HepG2 (cell line): ENCODE data around the gene USP30. TPM values are rescaled to one million over a fixed set of nuclear protein-coding genes. Genes with fewer than 3 reads are reported as not detected.

Source experiments
- ARID2 ChIP-seq: sonication (generic); formaldehyde crosslinking; IDR thresholded peaks from 2 replicates; pipeline ENCODE4 v1.8.1; 2022; ENCODE audit warnings: mild to moderate bottlenecking, missing genetic modification reagents, borderline replicate concordance
- DPF2 ChIP-seq: sonication (generic); formaldehyde crosslinking; IDR thresholded peaks from 2 replicates; pipeline ENCODE4 v1.4.0; 2020; ENCODE audit warnings: mild to moderate bottlenecking, low read depth, missing genetic modification reagents, borderline replicate concordance
- EEA1 ChIP-seq: sonication (generic); formaldehyde crosslinking; IDR thresholded peaks from 2 replicates; pipeline ENCODE4 v1.5.1; 2020; ENCODE audit warnings: mild to moderate bottlenecking, missing genetic modification reagents, borderline replicate concordance
- KLF9 ChIP-seq: IDR thresholded peaks from 2 replicates; pipeline ENCODE4 v1.6.1; 2016; ENCODE audit warnings: low read depth
- MTF2 ChIP-seq: sonication (generic); formaldehyde crosslinking; IDR thresholded peaks from 2 replicates; pipeline ENCODE4 v1.5.0; 2020; ENCODE audit warnings: missing genetic modification reagents, borderline replicate concordance
- NFE2L1 ChIP-seq: sonication (generic); formaldehyde crosslinking; IDR thresholded peaks from 2 replicates; pipeline ENCODE4 v1.4.0; 2020; ENCODE audit warnings: missing genetic modification reagents, mild to moderate bottlenecking, borderline replicate concordance
- POLR2AphosphoS5 ChIP-seq: IDR thresholded peaks from 2 replicates; pipeline ENCODE4 v1.6.1; 2012; ENCODE audit warnings: low read depth, low read length
- ZNF136 ChIP-seq: sonication (generic); formaldehyde crosslinking; IDR thresholded peaks from 2 replicates; pipeline ENCODE4 v1.8.1; 2022; ENCODE audit warnings: low read depth, mild to moderate bottlenecking, moderate library complexity, missing genetic modification reagents
- ZNF557 ChIP-seq: sonication (generic); formaldehyde crosslinking; IDR thresholded peaks from 2 replicates; pipeline ENCODE4 v1.4.0; 2020; ENCODE audit warnings: missing genetic modification reagents
- polyA plus RNA-seq, 8 experiments: library from polyadenylated mRNA; depleted of rRNA in 3 of 8; stranded (reverse) in 7 of 8; unstranded in 1 of 8; fragments of >200 nt; fragmentation: Illumina TruSeq in 4 of 8; extraction: Trizol in 4 of 8; gene quantifications; 2 replicates each; pipeline versions ENCODE4 v1.2.1 to v1.2.3, GENCODE V29; 2011 to 2016; ENCODE audit warnings: low read depth in 4 of 8, missing spikeins in 1 of 8, mixed read lengths in 1 of 8; ENCODE audit not compliant: insufficient read depth in 1 of 8
- total RNA-seq, 5 experiments: library from RNA; depleted of rRNA; stranded (reverse); fragments of >200 nt; fragmentation: Illumina TruSeq; extraction: Trizol; gene quantifications; 2 replicates each; pipeline ENCODE4 v1.2.3, GENCODE V29; 2016; ENCODE audit warnings: low read depth in 1 of 5
- TF ChIP-seq, protein P1 (sequence below): sonication (generic); formaldehyde crosslinking; IDR thresholded peaks from 2 replicates; pipeline ENCODE4 v1.4.0; 2020; ENCODE audit warnings: missing genetic modification reagents, mild to moderate bottlenecking, borderline replicate concordance
- TF ChIP-seq, protein P2 (sequence below): sonication (generic); formaldehyde crosslinking; IDR thresholded peaks from 2 replicates; pipeline ENCODE4; 2020; ENCODE audit warnings: missing genetic modification reagents, mild to moderate bottlenecking, borderline replicate concordance
- TF ChIP-seq, protein P3 (sequence below): sonication (generic); formaldehyde crosslinking; IDR thresholded peaks from 2 replicates; pipeline ENCODE4 v1.8.0; 2022; ENCODE audit warnings: missing genetic modification reagents, low read depth, mild to moderate bottlenecking, borderline replicate concordance
- TF ChIP-seq, protein P4 (sequence below): IDR thresholded peaks from 2 replicates; pipeline ENCODE4 v1.6.1; 2016; ENCODE audit warnings: low read depth, missing genetic modification reagents, missing compliant biosample characterization
- TF ChIP-seq, protein P5 (sequence below): sonication (generic); formaldehyde crosslinking; IDR thresholded peaks from 2 replicates; pipeline ENCODE4 v1.4.0; 2020; ENCODE audit warnings: mild to moderate bottlenecking, missing genetic modification reagents

USP30 gene
- total and polyA plus RNA-seq, 2 of the 13 experiments (the other 11 are each of a cell fraction or from before 2014, with no cell fraction given): 11.2 to 20.8 TPM

DNA sequence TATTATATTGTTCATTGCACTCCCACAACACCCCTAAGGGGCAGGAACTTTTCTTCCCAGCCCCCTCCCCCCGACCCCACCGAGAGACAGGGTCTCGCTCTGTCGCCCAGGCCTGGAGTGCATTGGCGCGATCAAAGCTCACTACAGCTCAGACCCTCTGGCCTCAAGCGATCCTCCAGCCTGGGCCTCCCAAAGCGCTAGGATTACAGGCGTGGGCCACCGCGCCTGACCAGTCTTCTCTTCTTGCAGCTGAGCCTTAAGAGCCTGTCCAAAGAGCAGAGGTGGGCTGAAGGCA is 44.7 kb downstream of the USP30 start (continued):
- TF ChIP-seq, protein P1, sequence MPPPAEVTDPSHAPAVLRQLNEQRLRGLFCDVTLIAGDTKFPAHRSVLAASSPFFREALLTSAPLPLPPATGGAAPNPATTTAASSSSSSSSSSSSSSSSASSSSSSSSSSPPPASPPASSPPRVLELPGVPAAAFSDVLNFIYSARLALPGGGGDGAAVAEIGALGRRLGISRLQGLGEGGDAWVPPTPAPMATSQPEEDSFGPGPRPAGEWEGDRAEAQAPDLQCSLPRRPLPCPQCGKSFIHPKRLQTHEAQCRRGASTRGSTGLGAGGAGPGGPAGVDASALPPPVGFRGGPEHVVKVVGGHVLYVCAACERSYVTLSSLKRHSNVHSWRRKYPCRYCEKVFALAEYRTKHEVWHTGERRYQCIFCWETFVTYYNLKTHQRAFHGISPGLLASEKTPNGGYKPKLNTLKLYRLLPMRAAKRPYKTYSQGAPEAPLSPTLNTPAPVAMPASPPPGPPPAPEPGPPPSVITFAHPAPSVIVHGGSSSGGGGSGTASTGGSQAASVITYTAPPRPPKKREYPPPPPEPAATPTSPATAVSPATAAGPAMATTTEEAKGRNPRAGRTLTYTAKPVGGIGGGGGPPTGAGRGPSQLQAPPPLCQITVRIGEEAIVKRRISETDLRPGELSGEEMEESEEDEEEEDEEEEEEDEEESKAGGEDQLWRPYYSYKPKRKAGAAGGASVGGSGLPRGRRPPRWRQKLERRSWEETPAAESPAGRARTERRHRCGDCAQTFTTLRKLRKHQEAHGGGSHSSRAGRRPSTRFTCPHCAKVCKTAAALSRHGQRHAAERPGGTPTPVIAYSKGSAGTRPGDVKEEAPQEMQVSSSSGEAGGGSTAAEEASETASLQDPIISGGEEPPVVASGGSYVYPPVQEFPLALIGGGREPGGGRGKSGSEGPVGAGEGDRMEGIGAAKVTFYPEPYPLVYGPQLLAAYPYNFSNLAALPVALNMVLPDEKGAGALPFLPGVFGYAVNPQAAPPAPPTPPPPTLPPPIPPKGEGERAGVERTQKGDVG (CRISPR knock-in tag): no peak
- TF ChIP-seq ARID2 (CRISPR knock-in tag) (no peak), POLR2AphosphoS5 (peak; percentile 72), MTF2 (CRISPR knock-in tag) (no peak), DPF2 (CRISPR knock-in tag) (no peak), ZNF557 (CRISPR knock-in tag) (no peak), KLF9 (no peak), ZNF136 (no peak), NFE2L1 (CRISPR knock-in tag) (no peak), EEA1 (CRISPR knock-in tag) (no peak)
- TF ChIP-seq, protein P2, sequence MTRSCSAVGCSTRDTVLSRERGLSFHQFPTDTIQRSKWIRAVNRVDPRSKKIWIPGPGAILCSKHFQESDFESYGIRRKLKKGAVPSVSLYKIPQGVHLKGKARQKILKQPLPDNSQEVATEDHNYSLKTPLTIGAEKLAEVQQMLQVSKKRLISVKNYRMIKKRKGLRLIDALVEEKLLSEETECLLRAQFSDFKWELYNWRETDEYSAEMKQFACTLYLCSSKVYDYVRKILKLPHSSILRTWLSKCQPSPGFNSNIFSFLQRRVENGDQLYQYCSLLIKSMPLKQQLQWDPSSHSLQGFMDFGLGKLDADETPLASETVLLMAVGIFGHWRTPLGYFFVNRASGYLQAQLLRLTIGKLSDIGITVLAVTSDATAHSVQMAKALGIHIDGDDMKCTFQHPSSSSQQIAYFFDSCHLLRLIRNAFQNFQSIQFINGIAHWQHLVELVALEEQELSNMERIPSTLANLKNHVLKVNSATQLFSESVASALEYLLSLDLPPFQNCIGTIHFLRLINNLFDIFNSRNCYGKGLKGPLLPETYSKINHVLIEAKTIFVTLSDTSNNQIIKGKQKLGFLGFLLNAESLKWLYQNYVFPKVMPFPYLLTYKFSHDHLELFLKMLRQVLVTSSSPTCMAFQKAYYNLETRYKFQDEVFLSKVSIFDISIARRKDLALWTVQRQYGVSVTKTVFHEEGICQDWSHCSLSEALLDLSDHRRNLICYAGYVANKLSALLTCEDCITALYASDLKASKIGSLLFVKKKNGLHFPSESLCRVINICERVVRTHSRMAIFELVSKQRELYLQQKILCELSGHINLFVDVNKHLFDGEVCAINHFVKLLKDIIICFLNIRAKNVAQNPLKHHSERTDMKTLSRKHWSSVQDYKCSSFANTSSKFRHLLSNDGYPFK (CRISPR knock-in tag): no peak
- TF ChIP-seq, protein P3, sequence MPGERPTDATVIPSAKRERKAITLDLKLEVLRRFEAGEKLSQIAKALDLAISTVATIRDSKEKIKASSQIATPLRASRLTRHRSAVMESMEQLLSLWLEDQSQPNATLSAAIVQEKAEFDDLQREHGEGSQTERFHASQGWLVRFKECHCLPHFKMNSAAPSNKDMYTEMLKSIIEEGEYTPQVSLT: no peak
- TF ChIP-seq, protein P4, sequence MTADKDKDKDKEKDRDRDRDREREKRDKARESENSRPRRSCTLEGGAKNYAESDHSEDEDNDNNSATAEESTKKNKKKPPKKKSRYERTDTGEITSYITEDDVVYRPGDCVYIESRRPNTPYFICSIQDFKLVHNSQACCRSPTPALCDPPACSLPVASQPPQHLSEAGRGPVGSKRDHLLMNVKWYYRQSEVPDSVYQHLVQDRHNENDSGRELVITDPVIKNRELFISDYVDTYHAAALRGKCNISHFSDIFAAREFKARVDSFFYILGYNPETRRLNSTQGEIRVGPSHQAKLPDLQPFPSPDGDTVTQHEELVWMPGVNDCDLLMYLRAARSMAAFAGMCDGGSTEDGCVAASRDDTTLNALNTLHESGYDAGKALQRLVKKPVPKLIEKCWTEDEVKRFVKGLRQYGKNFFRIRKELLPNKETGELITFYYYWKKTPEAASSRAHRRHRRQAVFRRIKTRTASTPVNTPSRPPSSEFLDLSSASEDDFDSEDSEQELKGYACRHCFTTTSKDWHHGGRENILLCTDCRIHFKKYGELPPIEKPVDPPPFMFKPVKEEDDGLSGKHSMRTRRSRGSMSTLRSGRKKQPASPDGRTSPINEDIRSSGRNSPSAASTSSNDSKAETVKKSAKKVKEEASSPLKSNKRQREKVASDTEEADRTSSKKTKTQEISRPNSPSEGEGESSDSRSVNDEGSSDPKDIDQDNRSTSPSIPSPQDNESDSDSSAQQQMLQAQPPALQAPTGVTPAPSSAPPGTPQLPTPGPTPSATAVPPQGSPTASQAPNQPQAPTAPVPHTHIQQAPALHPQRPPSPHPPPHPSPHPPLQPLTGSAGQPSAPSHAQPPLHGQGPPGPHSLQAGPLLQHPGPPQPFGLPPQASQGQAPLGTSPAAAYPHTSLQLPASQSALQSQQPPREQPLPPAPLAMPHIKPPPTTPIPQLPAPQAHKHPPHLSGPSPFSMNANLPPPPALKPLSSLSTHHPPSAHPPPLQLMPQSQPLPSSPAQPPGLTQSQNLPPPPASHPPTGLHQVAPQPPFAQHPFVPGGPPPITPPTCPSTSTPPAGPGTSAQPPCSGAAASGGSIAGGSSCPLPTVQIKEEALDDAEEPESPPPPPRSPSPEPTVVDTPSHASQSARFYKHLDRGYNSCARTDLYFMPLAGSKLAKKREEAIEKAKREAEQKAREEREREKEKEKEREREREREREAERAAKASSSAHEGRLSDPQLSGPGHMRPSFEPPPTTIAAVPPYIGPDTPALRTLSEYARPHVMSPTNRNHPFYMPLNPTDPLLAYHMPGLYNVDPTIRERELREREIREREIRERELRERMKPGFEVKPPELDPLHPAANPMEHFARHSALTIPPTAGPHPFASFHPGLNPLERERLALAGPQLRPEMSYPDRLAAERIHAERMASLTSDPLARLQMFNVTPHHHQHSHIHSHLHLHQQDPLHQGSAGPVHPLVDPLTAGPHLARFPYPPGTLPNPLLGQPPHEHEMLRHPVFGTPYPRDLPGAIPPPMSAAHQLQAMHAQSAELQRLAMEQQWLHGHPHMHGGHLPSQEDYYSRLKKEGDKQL: no peak
- TF ChIP-seq, protein P5, sequence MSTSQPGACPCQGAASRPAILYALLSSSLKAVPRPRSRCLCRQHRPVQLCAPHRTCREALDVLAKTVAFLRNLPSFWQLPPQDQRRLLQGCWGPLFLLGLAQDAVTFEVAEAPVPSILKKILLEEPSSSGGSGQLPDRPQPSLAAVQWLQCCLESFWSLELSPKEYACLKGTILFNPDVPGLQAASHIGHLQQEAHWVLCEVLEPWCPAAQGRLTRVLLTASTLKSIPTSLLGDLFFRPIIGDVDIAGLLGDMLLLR (CRISPR knock-in tag): no peak
